Measurements from ENCODE around the gene SPEF1. TPM values are rescaled to one million over a fixed set of nuclear protein-coding genes. Genes with fewer than 3 reads are reported as not detected.
"Not testable (repeated sequence)": the region's sequence is repeated elsewhere in the genome, so short reads cannot be mapped to it uniquely, and the experiment has no call there.

SPEF1 gene
- total RNA-seq, 1 experiment from 2014 or later: 0.46 TPM

GRCh38 chr20:3789201-3789600 is 8.0 kb upstream of the SPEF1 start:
- not testable (repeated sequence) for DNase-seq (ENCODE audit: low read depth)

- no peak for DNase-seq (ENCODE audit: low read depth)
These were observed 7.5 kb upstream of the SPEF1 start for GRCh38 chr20:3788685-3789155.

- no peak for DNase-seq (ENCODE audit: low read depth)
These were observed 6.2 kb upstream of the SPEF1 start for GRCh38 chr20:3787324-3788014.

GRCh38 chr20:3786665-3787323 is 5.5 kb upstream of the SPEF1 start, which contains the start of gene CENPB:
TSS of gene CENPB (minus strand) at chr20:3786740. CDS start at chr20:3786483, 257 bp downstream.
- DNase-seq (ENCODE audit: low read depth): peak; percentile 81

- peak; percentile 70 for DNase-seq (ENCODE audit: low read depth)
These were observed 4.9 kb upstream of the SPEF1 start for GRCh38 chr20:3786126-3786484.

GRCh38 chr20:3785240-3786125 is 4.2 kb upstream of the SPEF1 start:
- no peak for DNase-seq (ENCODE audit: low read depth)

GRCh38 chr20:3784863-3785239 is 3.6 kb upstream of the SPEF1 start:
- DNase-seq (ENCODE audit: low read depth): no peak

- peak; percentile 66 for DNase-seq (ENCODE audit: low read depth)
These were observed 3.1 kb upstream of the SPEF1 start for GRCh38 chr20:3784216-3784853.

GRCh38 chr20:3783511-3784195 is 2.4 kb upstream of the SPEF1 start:
- no peak for DNase-seq (ENCODE audit: low read depth)

- DNase-seq (ENCODE audit: low read depth): no peak
These were observed 1.8 kb upstream of the SPEF1 start for GRCh38 chr20:3783068-3783489.

- no peak for DNase-seq (ENCODE audit: low read depth)
These were observed 1.3 kb upstream of the SPEF1 start for GRCh38 chr20:3782597-3782996.

- no peak for DNase-seq (ENCODE audit: low read depth)
These were observed 2.3 kb downstream of the SPEF1 start for GRCh38 chr20:3778976-3779375.

GRCh38 chr20:3777716-3778629 is 3.3 kb downstream of the SPEF1 start:
- peak; percentile 33 for DNase-seq (ENCODE audit: low read depth)

GRCh38 chr20:3777381-3777715 is 3.9 kb downstream of the SPEF1 start:
- no peak for DNase-seq (ENCODE audit: low read depth)

GRCh38 chr20:3775457-3776108 is 5.7 kb downstream of the SPEF1 start:
- no peak for DNase-seq (ENCODE audit: low read depth)

GRCh38 chr20:3771552-3772058 is 9.6 kb downstream of the SPEF1 start:
- DNase-seq (ENCODE audit: low read depth): no peak

GRCh38 chr20:3768342-3769130 is 12.7 kb downstream of the SPEF1 start:
- peak; percentile 85 for DNase-seq (ENCODE audit: low read depth)
